Measurements from ENCODE around the gene ATF7IP2. TPM values are rescaled to one million over a fixed set of nuclear protein-coding genes. Genes with fewer than 3 reads are reported as not detected.

ATF7IP2 gene
- total RNA-seq, 1 experiment from 2014 or later = 25.2 TPM

- ChIA-PET CTCF (no interaction called here), POLR2A (no interaction called here)
- H3K36me3 ChIP-seq (ENCODE audit: control insufficient read depth, insufficient read depth, low read length) = no peaks in the 10 kb centered on the region; the same call in 1 of the 2 replicates
- no TSS peak for BruUV-seq (replicated peaks)
- DNase-seq (ENCODE audit: low read depth, low spot score) = no peak
- intact Hi-C loops (cut with micrococcal nuclease; ENCODE audit: unreplicated experiment) (no loop called here), in situ Hi-C loops (cut with HindIII; ENCODE audit: low pct_unique_long_range_greater_than_20kb, low sequenced_read_pairs) (no loop called here)
- no peak overlapping the region for H3K4me3 ChIP-seq (ENCODE audit: low read depth in 2 of 2, low read length in 2 of 2)
- no peak overlapping the region for H3K27ac ChIP-seq (ENCODE audit: low read length)
- no peaks in the 10 kb centered on the region for H3K27me3 ChIP-seq (ENCODE audit: control insufficient read depth, insufficient read depth, low read length)
- TF ChIP-seq, protein P1, sequence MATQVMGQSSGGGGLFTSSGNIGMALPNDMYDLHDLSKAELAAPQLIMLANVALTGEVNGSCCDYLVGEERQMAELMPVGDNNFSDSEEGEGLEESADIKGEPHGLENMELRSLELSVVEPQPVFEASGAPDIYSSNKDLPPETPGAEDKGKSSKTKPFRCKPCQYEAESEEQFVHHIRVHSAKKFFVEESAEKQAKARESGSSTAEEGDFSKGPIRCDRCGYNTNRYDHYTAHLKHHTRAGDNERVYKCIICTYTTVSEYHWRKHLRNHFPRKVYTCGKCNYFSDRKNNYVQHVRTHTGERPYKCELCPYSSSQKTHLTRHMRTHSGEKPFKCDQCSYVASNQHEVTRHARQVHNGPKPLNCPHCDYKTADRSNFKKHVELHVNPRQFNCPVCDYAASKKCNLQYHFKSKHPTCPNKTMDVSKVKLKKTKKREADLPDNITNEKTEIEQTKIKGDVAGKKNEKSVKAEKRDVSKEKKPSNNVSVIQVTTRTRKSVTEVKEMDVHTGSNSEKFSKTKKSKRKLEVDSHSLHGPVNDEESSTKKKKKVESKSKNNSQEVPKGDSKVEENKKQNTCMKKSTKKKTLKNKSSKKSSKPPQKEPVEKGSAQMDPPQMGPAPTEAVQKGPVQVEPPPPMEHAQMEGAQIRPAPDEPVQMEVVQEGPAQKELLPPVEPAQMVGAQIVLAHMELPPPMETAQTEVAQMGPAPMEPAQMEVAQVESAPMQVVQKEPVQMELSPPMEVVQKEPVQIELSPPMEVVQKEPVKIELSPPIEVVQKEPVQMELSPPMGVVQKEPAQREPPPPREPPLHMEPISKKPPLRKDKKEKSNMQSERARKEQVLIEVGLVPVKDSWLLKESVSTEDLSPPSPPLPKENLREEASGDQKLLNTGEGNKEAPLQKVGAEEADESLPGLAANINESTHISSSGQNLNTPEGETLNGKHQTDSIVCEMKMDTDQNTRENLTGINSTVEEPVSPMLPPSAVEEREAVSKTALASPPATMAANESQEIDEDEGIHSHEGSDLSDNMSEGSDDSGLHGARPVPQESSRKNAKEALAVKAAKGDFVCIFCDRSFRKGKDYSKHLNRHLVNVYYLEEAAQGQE (IDR thresholded peaks at IDR 0.05; ENCODE audit: insufficient read depth in 1 of 2, low read depth in 2 of 2, low read length in 1 of 2) = no peak
- TF ChIP-seq TCF7L2 (IDR thresholded peaks at IDR 0.05; ENCODE audit: low read depth, low read length) (no peak), POLR2AphosphoS5 (IDR thresholded peaks at IDR 0.05; ENCODE audit: low read depth, low read length) (no peak), SIN3A (IDR thresholded peaks at IDR 0.05; ENCODE audit: borderline replicate concordance, insufficient read depth, low read depth, low read length) (no peak)
- TF ChIP-seq, protein P2, sequence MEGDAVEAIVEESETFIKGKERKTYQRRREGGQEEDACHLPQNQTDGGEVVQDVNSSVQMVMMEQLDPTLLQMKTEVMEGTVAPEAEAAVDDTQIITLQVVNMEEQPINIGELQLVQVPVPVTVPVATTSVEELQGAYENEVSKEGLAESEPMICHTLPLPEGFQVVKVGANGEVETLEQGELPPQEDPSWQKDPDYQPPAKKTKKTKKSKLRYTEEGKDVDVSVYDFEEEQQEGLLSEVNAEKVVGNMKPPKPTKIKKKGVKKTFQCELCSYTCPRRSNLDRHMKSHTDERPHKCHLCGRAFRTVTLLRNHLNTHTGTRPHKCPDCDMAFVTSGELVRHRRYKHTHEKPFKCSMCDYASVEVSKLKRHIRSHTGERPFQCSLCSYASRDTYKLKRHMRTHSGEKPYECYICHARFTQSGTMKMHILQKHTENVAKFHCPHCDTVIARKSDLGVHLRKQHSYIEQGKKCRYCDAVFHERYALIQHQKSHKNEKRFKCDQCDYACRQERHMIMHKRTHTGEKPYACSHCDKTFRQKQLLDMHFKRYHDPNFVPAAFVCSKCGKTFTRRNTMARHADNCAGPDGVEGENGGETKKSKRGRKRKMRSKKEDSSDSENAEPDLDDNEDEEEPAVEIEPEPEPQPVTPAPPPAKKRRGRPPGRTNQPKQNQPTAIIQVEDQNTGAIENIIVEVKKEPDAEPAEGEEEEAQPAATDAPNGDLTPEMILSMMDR (IDR thresholded peaks at IDR 0.05) = no peak
- 0 out of 2 replicates have a peak, but pooled peaks cover 15% of the 10 kb centered on the region for H3K9me3 ChIP-seq (ENCODE audit: control insufficient read depth, insufficient read depth, low read depth, low read length)
- H3K4me1 ChIP-seq (ENCODE audit: control insufficient read depth, insufficient read depth, low read length) = no peaks in the 10 kb centered on the region
- ATAC-seq = no peak
Observed at GRCh38 chr16:10421596-10421995, 35.7 kb downstream of the ATF7IP2 start.

GRCh38 chr16:10428433-10429168, 42.7 kb downstream of the ATF7IP2 start:
- no TSS peak for BruUV-seq (replicated peaks)

More at GRCh38 chr16:10428433-10429168, 42.7 kb downstream of the ATF7IP2 start:
- H3K27me3 ChIP-seq (ENCODE audit: control insufficient read depth, insufficient read depth, low read length) = no peaks in the 10 kb centered on the region
- H3K36me3 ChIP-seq (ENCODE audit: control insufficient read depth, insufficient read depth, low read length) = peaks cover 5% of the 10 kb centered on the region; the same call in 1 of the 2 replicates
- H3K4me3 ChIP-seq (ENCODE audit: low read depth in 2 of 2, low read length in 2 of 2) = no peak overlapping the region
- no peaks in the 10 kb centered on the region for H3K9me3 ChIP-seq (ENCODE audit: control insufficient read depth, insufficient read depth, low read depth, low read length)
- ChIA-PET CTCF (interaction anchor here (0.6 to 0.7 kb wide), 3 partner anchors 25 to 114 kb away, joined by 3 to 4 read pairs (median 3); no protein-coding TSS in a partner anchor), POLR2A (no interaction called here)
- intact Hi-C loops (cut with micrococcal nuclease; ENCODE audit: unreplicated experiment) (no loop called here), in situ Hi-C loops (cut with HindIII; ENCODE audit: low pct_unique_long_range_greater_than_20kb, low sequenced_read_pairs) (no loop called here)
- H3K27ac ChIP-seq (ENCODE audit: low read length) = no peak overlapping the region
- ATAC-seq = no peak
- DNase-seq (ENCODE audit: low read depth, low spot score) = no peak
- TF ChIP-seq, protein P1 (IDR thresholded peaks at IDR 0.05; ENCODE audit: insufficient read depth in 1 of 2, low read depth in 2 of 2, low read length in 1 of 2) = no peak
- TF ChIP-seq TCF7L2 (IDR thresholded peaks at IDR 0.05; ENCODE audit: low read depth, low read length) = no peak
- TF ChIP-seq, protein P2 (IDR thresholded peaks at IDR 0.05) = no peak
- TF ChIP-seq SIN3A (IDR thresholded peaks at IDR 0.05; ENCODE audit: borderline replicate concordance, insufficient read depth, low read depth, low read length) = no peak
- no peak for TF ChIP-seq POLR2AphosphoS5 (IDR thresholded peaks at IDR 0.05; ENCODE audit: low read depth, low read length)
- no peaks in the 10 kb centered on the region for H3K4me1 ChIP-seq (ENCODE audit: control insufficient read depth, insufficient read depth, low read length)
